Stimulated activated CD4-positive, alpha-beta T cell treated with anti-CD3 and anti-CD28 coated beads, Interleukin-15, amount 100 ng/mL, for 48 hours (primary cell): Measurements from ENCODE around the gene BEST2.
A peak's percentile ranks its signal among the peaks of the same experiment; 100 is the strongest.

Experiments
- DNase-seq, 2 donors: peaks; one replicate each; pipeline ENCODE4 v3.0.0-alpha.2; 2020; ENCODE audit warnings: low read depth in 2 of 2

Gene BEST2

DNA sequence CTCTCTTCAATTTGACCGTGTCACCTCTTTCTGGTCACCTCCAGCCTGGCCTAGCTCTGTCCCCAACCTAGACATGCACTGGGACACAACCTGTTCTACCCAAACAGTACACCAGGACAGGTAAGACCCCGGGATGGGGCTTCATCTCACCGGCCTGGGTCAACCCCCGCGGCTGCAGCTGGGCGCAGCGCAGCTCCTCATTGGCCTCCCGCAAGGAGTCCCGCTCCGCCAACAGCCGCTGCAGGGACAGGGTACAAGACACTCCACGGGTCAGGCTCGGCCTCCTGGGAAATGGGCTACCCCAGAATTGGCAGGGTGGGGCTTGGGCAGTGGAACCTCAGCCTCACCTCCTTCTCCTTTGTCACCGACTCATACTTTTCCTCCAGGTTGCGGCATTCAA is 16.1 kb downstream of the BEST2 start:
- DNase-seq: no peak

DNA sequence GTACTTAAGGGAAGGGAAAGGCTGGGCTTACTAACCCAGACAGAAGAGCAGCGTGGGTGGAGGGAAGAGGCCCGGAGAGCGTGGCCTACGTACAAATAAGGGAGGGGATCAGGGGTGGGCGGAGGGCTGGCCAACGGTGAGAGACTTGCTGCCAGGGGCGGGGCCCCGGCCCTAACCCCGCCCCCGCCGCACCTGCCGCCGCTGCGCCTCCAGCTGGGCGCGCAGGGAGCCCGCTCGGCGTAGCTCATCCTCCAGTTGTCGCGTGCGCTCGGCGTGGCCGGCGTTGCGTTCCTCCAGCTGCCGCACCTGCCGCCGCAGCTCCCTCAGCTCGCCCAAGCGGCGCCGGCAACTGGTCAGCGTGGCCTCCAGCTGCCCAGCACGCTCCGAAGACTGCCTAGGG is 18.1 kb downstream of the BEST2 start:
- peak in 1 of 2 donors; percentile 56 for DNase-seq

- no peak for DNase-seq
These were observed 19.3 kb downstream of the BEST2 start for GRCh38 chr19:12770922-12771321.

DNA sequence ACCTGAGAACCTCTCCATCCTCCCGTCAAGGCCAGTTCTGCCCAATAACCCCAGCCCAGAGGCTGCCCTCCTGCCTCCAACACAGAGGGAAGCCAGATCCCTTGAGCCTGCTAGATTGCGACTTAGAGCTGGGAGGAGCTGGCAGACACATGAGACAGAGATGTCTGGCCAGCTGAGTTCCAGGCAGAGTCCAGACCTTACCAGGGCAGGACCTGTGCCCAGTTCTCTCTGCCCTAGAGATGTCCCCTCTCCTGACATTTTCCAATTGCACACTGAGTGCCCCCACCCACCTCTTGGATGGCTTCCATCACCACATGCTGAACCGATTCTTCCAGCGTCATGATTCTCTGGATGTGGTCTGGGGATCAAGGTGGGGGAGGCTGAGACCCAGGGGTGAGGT is 20.7 kb downstream of the BEST2 start:
- no peak for DNase-seq

GRCh38 chr19:12773571-12773970 is 22.0 kb downstream of the BEST2 start:
- no peak for DNase-seq

DNA sequence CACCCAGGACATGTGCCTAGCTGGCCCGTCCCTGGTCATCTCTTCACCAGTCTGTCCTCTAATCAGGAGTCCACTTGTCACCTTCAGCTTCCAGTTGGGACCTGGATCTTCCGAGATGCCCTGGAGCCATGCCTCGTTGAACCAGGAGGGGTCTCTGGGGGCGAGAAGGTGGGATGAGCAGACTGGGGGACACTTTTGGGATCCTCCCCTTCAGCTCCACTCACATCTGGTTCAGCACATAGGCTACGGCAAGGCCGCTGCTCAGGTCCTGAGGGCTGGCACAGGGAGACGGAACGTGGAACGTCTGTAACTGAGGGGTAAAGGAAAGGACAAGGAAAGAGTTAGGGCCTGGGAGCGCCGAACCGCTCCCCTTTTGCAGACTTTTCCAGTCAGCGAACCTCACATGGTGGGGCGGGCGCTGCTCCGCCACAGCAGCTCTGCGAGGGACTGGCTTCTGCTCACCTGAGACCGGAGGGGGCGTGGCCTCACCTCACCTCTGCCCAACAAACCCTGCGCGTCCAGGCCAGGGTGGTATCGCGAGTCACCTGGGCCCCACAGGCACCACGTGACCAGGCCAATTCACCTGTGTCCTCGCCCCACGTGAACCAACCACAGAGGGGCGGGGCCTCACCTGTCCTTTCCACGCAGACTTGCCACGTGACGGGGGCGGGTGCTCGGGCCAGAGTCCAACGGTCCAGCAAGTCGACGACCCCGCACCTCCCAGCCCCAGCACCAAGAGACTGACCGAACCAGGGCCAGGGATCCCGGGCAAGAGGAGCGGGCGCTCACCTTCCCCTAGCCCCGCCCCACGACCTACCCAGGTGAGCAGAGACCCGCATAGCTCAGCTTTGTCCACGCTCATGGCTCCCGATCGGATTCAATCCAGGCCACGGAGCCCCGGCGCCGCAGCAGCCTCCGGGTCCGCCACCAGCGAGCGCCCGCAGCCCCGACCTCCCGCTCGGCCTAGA is 23.3 kb downstream of the BEST2 start, which contains the start of gene HOOK2:
Gene HOOK2 (minus strand): TSS at position 965 of the 968 bp plus-strand sequence. CDS start 103 bp downstream, at position 862.
- DNase-seq: no peak

DNA sequence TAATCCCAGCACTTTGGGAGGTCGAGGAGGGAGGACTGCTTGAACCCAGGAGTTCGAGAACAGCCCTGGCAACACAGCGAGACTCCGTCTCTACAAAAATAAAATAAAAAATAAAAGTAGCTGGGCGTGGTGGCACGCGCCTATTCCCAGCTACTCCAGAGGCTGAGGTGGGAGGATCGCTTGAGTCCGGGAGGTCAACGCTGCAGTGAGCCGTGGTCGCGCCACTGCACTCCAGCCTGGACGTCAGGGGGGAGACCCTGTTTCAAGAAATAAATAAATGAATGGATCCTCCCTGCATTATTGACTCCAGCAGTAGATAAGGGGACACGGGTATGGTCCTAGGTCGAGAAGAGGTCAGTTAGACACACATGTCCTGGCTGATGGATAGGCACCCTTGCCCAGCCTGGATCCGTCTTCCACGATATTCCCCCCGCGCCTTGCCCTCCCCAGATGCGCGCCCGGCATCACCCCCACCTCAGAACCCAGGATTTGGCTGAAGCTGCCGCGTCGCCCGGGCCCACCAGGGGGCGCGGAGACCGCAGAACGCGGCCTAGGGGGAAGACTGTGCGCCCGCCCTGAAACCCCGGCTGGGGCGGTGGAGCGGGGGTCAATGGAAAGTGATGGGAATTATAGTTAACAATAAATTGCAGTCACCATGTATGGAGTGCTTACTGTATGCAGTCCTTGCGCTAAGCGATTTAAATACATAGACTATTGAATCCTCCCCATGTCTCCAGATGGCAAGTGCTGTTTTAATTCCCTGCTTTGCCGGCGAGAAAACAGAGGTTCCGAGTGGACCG is 25.8 kb downstream of the BEST2 start:
- peak in 1 of 2 donors; percentile 83 for DNase-seq

GRCh38 chr19:12778017-12778904 is 26.7 kb downstream of the BEST2 start:
- no peak for DNase-seq

GRCh38 chr19:12778905-12779161 is 27.2 kb downstream of the BEST2 start:
- DNase-seq: no peak

- DNase-seq: no peak
These were observed 27.8 kb downstream of the BEST2 start for GRCh38 chr19:12779162-12779993.

- no peak for DNase-seq
These were observed 30.5 kb downstream of the BEST2 start for GRCh38 chr19:12782174-12782423.

- peak; percentile 80 to 86 for DNase-seq
These were observed 31.1 kb downstream of the BEST2 start for GRCh38 chr19:12782424-12783290.

DNA sequence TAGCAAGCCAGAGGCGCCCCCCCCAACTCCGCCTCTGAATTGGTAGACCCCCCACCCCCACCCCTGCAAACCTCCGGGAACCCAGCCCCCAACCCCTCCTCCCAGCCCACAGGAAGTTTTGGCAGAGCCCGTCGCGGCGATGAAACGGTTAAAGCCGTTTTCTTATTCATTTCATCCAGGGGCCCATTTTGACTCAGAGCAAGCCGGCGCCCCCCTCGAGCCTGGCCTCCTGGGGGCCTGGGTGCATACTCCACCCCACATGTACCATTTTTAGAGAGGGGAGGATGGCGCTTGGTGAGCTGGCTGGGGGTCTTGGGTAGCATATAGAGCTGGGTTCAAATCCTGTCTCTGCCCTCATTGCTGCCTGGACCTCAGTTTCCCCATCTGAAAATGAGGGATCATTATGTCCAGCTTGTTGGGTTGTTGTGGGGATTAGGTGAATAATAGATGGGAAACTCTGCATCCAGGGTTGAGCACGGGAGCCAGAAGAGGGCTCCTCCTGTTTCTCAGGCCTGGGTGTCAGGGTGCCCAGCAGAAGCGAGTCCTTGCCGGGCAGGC is 31.8 kb downstream of the BEST2 start:
- peak; percentile 67 to 78 for DNase-seq

GRCh38 chr19:12783849-12784393 is 32.3 kb downstream of the BEST2 start:
- no peak for DNase-seq

- DNase-seq: no peak
These were observed 32.8 kb downstream of the BEST2 start for GRCh38 chr19:12784394-12784870.

DNA sequence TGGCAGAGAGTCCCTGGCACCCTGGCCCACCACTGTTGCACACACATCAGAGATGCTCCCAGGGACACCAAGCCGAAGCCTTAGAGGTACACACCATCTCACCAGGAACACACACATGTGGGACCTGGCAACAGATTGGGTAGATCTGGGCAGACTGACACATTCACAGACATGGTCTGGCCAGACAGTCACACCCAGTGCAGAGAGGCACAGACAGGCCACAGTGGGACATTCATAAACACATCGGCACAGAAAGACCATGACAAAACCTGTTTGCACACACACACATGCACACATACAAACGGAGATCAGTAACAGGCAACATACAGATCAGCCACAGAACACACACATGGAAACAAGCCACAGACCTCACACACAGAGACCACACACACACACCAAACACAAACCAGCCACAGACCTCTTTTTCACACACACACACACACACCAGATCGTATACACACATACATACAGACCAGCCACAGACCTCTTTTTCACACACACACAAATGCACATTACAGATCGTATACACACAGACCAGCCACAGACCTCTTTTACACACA is 33.4 kb downstream of the BEST2 start:
- no peak for DNase-seq

DNA sequence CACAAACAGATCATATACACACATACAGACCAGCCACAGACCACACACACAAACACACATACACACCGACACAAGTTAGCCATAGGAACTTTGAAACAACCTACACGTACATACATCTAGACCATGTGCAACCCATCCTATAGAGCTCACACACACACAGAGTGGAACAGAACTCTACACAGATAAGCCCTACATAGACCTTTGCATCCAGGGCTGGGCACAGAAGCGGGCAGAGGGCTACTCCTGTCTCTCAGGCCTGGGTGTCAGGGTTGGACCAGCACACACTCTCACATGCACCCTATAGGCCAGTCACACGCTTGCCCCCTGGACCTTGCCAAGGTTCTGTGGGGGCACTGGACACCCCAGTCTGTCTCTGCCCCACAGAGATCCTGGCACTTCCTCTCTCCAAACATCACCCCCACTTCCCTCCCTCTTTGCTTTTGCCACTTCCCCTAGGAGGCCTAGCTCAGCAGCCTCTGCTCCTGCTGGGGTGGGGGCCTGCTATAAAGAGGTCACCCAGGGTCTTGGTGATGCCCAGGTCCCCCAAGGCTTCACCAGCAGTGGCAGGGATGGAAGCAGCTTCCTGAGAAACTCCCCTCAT is 33.9 kb downstream of the BEST2 start:
- no peak for DNase-seq

DNA sequence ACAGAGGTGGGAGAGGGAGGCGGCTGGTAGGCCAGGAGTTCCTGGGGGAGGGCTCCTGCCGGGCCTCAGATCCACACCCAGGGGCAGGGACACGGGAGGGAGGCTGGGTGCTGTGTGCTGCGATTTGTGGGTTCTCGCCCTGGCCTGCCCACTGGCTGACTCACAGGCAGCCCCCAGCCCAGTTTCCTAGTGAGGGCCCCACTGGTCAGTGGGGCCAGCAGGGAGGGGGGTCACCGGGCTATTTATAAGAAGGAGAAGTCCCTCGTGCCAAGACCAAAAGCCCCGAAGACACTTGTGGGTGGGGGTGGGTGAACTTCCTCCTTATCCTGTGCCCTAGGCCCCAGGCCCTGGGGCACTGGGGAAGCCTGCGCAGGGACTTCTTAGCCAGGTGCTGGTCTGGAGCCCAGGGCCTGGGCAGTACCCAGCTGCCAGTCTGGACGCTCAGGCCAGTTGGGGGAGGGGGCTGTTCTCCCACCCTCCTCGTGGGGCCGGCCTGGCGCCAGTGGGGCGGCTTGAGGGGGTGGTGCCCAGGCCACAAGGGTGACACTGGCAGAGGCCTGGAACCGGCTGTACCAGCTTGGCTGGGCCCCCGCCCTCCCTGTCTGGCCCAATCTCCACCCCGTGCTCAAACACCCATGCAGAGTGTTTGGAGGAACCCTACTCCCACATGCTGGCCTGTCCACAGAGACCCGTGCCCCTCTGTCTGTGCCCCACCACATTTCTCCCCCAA is 34.7 kb downstream of the BEST2 start:
- DNase-seq: no peak
